Activated CD4-positive, alpha-beta T cell treated with anti-CD3 and anti-CD28 coated beads for 36 hours (primary cell): Measurements from ENCODE around the gene PANK2. TPM values are rescaled to one million over a fixed set of nuclear protein-coding genes. Genes with fewer than 3 reads are reported as not detected.

ENCODE experiments used
- ATAC-seq: fragments of 200-7000 bp; cut with Tn5 transposase; one replicate; pipeline ENCODE4 v1.10.0; 2021; ENCODE audit warnings: mild to moderate bottlenecking, moderate library complexity
- CTCF ChIA-PET: fragments of 350-600 bp; sonication (Branson Sonifier 250); formaldehyde crosslinking; loops from one replicate; lab custom pipeline; 2021; ENCODE audit warnings: antibody characterized with exemption; lab: Charles Lee
- POLR2A ChIA-PET: fragments of 350-600 bp; sonication (Branson Sonifier 250); formaldehyde crosslinking; loops from one replicate; lab custom pipeline; 2021; ENCODE audit warnings: antibody characterized with exemption, inconsistent platforms; lab: Charles Lee
- DNase-seq: peaks from one replicate; pipeline ENCODE4 v3.0.0-alpha.2; 2020
- H3K27ac Mint-ChIP-seq: one replicate; pipeline ENCODE4 v1.8.0; 2021; ENCODE audit warnings: mixed read lengths
- H3K27me3 Mint-ChIP-seq: one replicate; pipeline ENCODE4 v1.8.0; 2021; ENCODE audit warnings: mixed read lengths
- H3K36me3 Mint-ChIP-seq: one replicate; pipeline ENCODE4 v1.8.0; 2021; ENCODE audit warnings: low read depth, mixed read lengths
- H3K4me1 Mint-ChIP-seq: one replicate; pipeline ENCODE4 v1.8.0; 2021; ENCODE audit warnings: mixed read lengths
- H3K4me3 Mint-ChIP-seq: one replicate; pipeline ENCODE4 v1.8.0; 2021; ENCODE audit warnings: mild to moderate bottlenecking, moderate library complexity, mixed read lengths
- H3K9me3 Mint-ChIP-seq: one replicate; pipeline ENCODE4 v1.8.0; 2021; ENCODE audit warnings: low read depth, mixed read lengths
- intact Hi-C, 2 experiments: fragments of 100-400 bp; cut with DNase I in 1 of 2; cut with micrococcal nuclease in 1 of 2; formaldehyde crosslinking; loops; one replicate each; pipeline versions ENCODE4 v1.14.2 to v1.15.1; 2022 to 2024; cut with DNase I, micrococcal nuclease
- total RNA-seq, 2 experiments: library from RNA; stranded (reverse); gene quantifications; one replicate each; pipeline ENCODE4 v1.2.3, GENCODE V29; 2021

PANK2 gene
- total RNA-seq, 2 experiments from 2014 or later, result 37.2 to 50.2 TPM

GRCh38 chr20:3857405-3857804 lies 31.8 kb upstream of the PANK2 start:
- no peak overlapping the region for H3K4me3 Mint-ChIP-seq
- no peaks in the 10 kb centered on the region for H3K9me3 Mint-ChIP-seq
- H3K36me3 Mint-ChIP-seq, result peaks cover 32% of the 10 kb centered on the region
- peaks cover 4% of the 10 kb centered on the region for H3K4me1 Mint-ChIP-seq
- no peaks in the 10 kb centered on the region for H3K27me3 Mint-ChIP-seq
- CTCF ChIA-PET, result interaction anchor here (0.7 to 1.0 kb wide), 2 partner anchors 12 to 208 kb away, joined by 3 read pairs; no protein-coding TSS in a partner anchor
- POLR2A ChIA-PET, result no interaction called here
- no peak overlapping the region for H3K27ac Mint-ChIP-seq
- no peak for DNase-seq
- ATAC-seq, result no peak
- intact Hi-C loops, result no loop called here

- no peaks in the 10 kb centered on the region for H3K9me3 Mint-ChIP-seq
- no peak for DNase-seq
- ATAC-seq, result no peak
- CTCF ChIA-PET, result no interaction called here
- intact Hi-C loops, result no loop called here
- no peak overlapping the region for H3K27ac Mint-ChIP-seq
- peaks cover 4% of the 10 kb centered on the region for H3K4me1 Mint-ChIP-seq
- no peak overlapping the region for H3K4me3 Mint-ChIP-seq
- no peaks in the 10 kb centered on the region for H3K27me3 Mint-ChIP-seq
- POLR2A ChIA-PET, result interaction anchor here (0.5 kb wide), 1 partner anchor 54 kb away, joined by 4 read pairs; no protein-coding TSS in a partner anchor
- H3K36me3 Mint-ChIP-seq, result peaks cover 45% of the 10 kb centered on the region
These were observed 30.5 kb upstream of the PANK2 start for GRCh38 chr20:3858689-3859088.

- ChIA-PET POLR2A (no interaction called here), CTCF (no interaction called here)
- no peaks in the 10 kb centered on the region for H3K4me1 Mint-ChIP-seq
These were observed 28.0 kb upstream of the PANK2 start for GRCh38 chr20:3861191-3861590.

GRCh38 chr20:3862333-3862732 lies 26.9 kb upstream of the PANK2 start:
- DNase-seq (no peak), ATAC-seq (no peak)
- intact Hi-C loops, result loop anchor here in 1 of 2 experiments (5.0 kb wide), 1 partner anchor 170 kb away; no protein-coding TSS in a partner anchor
- no peaks in the 10 kb centered on the region for H3K9me3 Mint-ChIP-seq
- CTCF ChIA-PET, result no interaction called here
- no peak overlapping the region for H3K27ac Mint-ChIP-seq
- no peaks in the 10 kb centered on the region for H3K27me3 Mint-ChIP-seq
- POLR2A ChIA-PET, result no interaction called here
- H3K4me3 Mint-ChIP-seq, result no peak overlapping the region
- no peaks in the 10 kb centered on the region for H3K4me1 Mint-ChIP-seq
- peaks cover 36% of the 10 kb centered on the region for H3K36me3 Mint-ChIP-seq

More at GRCh38 chr20:3861191-3861590, 28.0 kb upstream of the PANK2 start:
- H3K9me3 Mint-ChIP-seq, result no peaks in the 10 kb centered on the region
- H3K36me3 Mint-ChIP-seq, result peaks cover 41% of the 10 kb centered on the region
- no peak overlapping the region for H3K4me3 Mint-ChIP-seq
- ATAC-seq (no peak), DNase-seq (no peak)
- H3K27ac Mint-ChIP-seq, result no peak overlapping the region
- intact Hi-C loops, result loop anchor here in 1 of 2 experiments (5.0 kb wide), 1 partner anchor 169 kb away; no protein-coding TSS in a partner anchor
- H3K27me3 Mint-ChIP-seq, result no peaks in the 10 kb centered on the region

- Mint-ChIP-seq H3K9me3 (no peaks in the 10 kb centered on the region), H3K27ac (no peak overlapping the region), H3K4me1 (no peaks in the 10 kb centered on the region), H3K27me3 (no peaks in the 10 kb centered on the region), H3K4me3 (no peak overlapping the region), H3K36me3 (peaks cover 36% of the 10 kb centered on the region)
- ATAC-seq, result no peak
- ChIA-PET POLR2A (no interaction called here), CTCF (no interaction called here)
- intact Hi-C loops, result loop anchor here in 1 of 2 experiments (5.0 kb wide), 1 partner anchor 171 kb away; no protein-coding TSS in a partner anchor
- DNase-seq, result no peak
These were observed 25.9 kb upstream of the PANK2 start for GRCh38 chr20:3863317-3863716.

- CTCF ChIA-PET, result interaction anchor here (0.6 kb wide), 1 partner anchor 31 kb away, joined by 3 read pairs; no protein-coding TSS in a partner anchor
- Mint-ChIP-seq H3K9me3 (no peaks in the 10 kb centered on the region), H3K36me3 (peaks cover 31% of the 10 kb centered on the region), H3K27ac (no peak overlapping the region), H3K4me3 (no peak overlapping the region), H3K27me3 (no peaks in the 10 kb centered on the region), H3K4me1 (no peaks in the 10 kb centered on the region)
- intact Hi-C loops, result loop anchor here in 1 of 2 experiments (5.0 kb wide), 1 partner anchor 172 kb away; no protein-coding TSS in a partner anchor
- ATAC-seq, result no peak
- no peak for DNase-seq
- POLR2A ChIA-PET, result no interaction called here
These were observed 24.7 kb upstream of the PANK2 start for GRCh38 chr20:3864518-3864917.

GRCh38 chr20:3865152-3865886 lies 23.9 kb upstream of the PANK2 start:
- Mint-ChIP-seq H3K4me1 (no peaks in the 10 kb centered on the region), H3K27me3 (no peaks in the 10 kb centered on the region), H3K9me3 (no peaks in the 10 kb centered on the region), H3K27ac (no peak overlapping the region), H3K36me3 (peaks cover 31% of the 10 kb centered on the region), H3K4me3 (no peak overlapping the region)
- DNase-seq, result no peak
- intact Hi-C loops, result no loop called here
- no peak for ATAC-seq
- ChIA-PET POLR2A (interaction anchor here (0.6 kb wide), 1 partner anchor 21 kb away, joined by 3 read pairs; no protein-coding TSS in a partner anchor), CTCF (no interaction called here)

GRCh38 chr20:3865887-3866407 lies 23.2 kb upstream of the PANK2 start:
- H3K27me3 Mint-ChIP-seq, result no peaks in the 10 kb centered on the region
- intact Hi-C loops, result no loop called here
- no peak for DNase-seq
- no peak for ATAC-seq
- no peaks in the 10 kb centered on the region for H3K4me1 Mint-ChIP-seq
- H3K27ac Mint-ChIP-seq, result no peak overlapping the region
- H3K9me3 Mint-ChIP-seq, result no peaks in the 10 kb centered on the region
- peaks cover 31% of the 10 kb centered on the region for H3K36me3 Mint-ChIP-seq
- no peak overlapping the region for H3K4me3 Mint-ChIP-seq
- CTCF ChIA-PET, result interaction anchor here (1.7 kb wide), 1 partner anchor 11 kb away, joined by 5 read pairs; no protein-coding TSS in a partner anchor
- POLR2A ChIA-PET, result interaction anchor here (0.5 to 0.6 kb wide), 2 partner anchors 10 to 21 kb away, joined by 3 read pairs; no protein-coding TSS in a partner anchor

GRCh38 chr20:3866464-3866863 lies 22.7 kb upstream of the PANK2 start:
- ChIA-PET POLR2A (interaction anchor here (0.5 to 0.7 kb wide), 2 partner anchors 9 to 97 kb away, joined by 3 read pairs; no protein-coding TSS in a partner anchor), CTCF (interaction anchor here (1.0 to 1.7 kb wide), 3 partner anchors 10 to 219 kb away, joined by 3 to 5 read pairs (median 3); no protein-coding TSS in a partner anchor)
- H3K9me3 Mint-ChIP-seq, result no peaks in the 10 kb centered on the region
- H3K4me3 Mint-ChIP-seq, result no peak overlapping the region
- H3K36me3 Mint-ChIP-seq, result peaks cover 26% of the 10 kb centered on the region
- H3K27me3 Mint-ChIP-seq, result no peaks in the 10 kb centered on the region
- no peak overlapping the region for H3K27ac Mint-ChIP-seq
- ATAC-seq (no peak), DNase-seq (no peak)
- intact Hi-C loops, result no loop called here
- H3K4me1 Mint-ChIP-seq, result no peaks in the 10 kb centered on the region

GRCh38 chr20:3867802-3868201 lies 21.4 kb upstream of the PANK2 start:
- no peaks in the 10 kb centered on the region for H3K4me1 Mint-ChIP-seq
- CTCF ChIA-PET, result interaction anchor here (1.7 kb wide), 1 partner anchor 13 kb away, joined by 5 read pairs; no protein-coding TSS in a partner anchor
- no peaks in the 10 kb centered on the region for H3K9me3 Mint-ChIP-seq
- peaks cover 17% of the 10 kb centered on the region for H3K36me3 Mint-ChIP-seq
- intact Hi-C loops, result no loop called here
- no peak for DNase-seq
- H3K27me3 Mint-ChIP-seq, result no peaks in the 10 kb centered on the region
- H3K4me3 Mint-ChIP-seq, result no peak overlapping the region
- POLR2A ChIA-PET, result no interaction called here
- no peak for ATAC-seq
- no peak overlapping the region for H3K27ac Mint-ChIP-seq

- ATAC-seq, result peak; percentile 9
- ChIA-PET CTCF (interaction anchor here (0.7 kb wide), 1 partner anchor 15 kb away, joined by 8 read pairs; no protein-coding TSS in a partner anchor), POLR2A (interaction anchor here (0.6 kb wide), 1 partner anchor 35 kb away, joined by 7 read pairs; no protein-coding TSS in a partner anchor)
- Mint-ChIP-seq H3K4me3 (no peak overlapping the region), H3K9me3 (no peaks in the 10 kb centered on the region), H3K27ac (no peak overlapping the region), H3K4me1 (peaks cover 2% of the 10 kb centered on the region), H3K36me3 (peaks cover 18% of the 10 kb centered on the region), H3K27me3 (no peaks in the 10 kb centered on the region)
- intact Hi-C loops, result no loop called here
- no peak for DNase-seq
These were observed 19.1 kb upstream of the PANK2 start for GRCh38 chr20:3869839-3870634.
